SU-DHL-6 (cell line): ENCODE measurements around the gene GALNT12.

ENCODE experiments used
- CTCF ChIP-seq: fragments of 200-600 bp; sonication (generic); IDR thresholded peaks from one replicate; pipeline ENCODE4 v1.5.1; 2017; ENCODE audit warnings: antibody characterized with exemption, mild to moderate bottlenecking, low read length, moderate library complexity; ENCODE audit not compliant: insufficient read depth, poor library complexity, severe bottlenecking
- EZH2phosphoT487 ChIP-seq: fragments of 200-600 bp; sonication (generic), shearing (Covaris generic); conservative IDR thresholded peaks from 2 replicates; pipeline ENCODE4 v1.6.1; 2018; ENCODE audit warnings: mild to moderate bottlenecking, antibody characterized with exemption, low read length, moderate library complexity, mixed read lengths

DNA sequence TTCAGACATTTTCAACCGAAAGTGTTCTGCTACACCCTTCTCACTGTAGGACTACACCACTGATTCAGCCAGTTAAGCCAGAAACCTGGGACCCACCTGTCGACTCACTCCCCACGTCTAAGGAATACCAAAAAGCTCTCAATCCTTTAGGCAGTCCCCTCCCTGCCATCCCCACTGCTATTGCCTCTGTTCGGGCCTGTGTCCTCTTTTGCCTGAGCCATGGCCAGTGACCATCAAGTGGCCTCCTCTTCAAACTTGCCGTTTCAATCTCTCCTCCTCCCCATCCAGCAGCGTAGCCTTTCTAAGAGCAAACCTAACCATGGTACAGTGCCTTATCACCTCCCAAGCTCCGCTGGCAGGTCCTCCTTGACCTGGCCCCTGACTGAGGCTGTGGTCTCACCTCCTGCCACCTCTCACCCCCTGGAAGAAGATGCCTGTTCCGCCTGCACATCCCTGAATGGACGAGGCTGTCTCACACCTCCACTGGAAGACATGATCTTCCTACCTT is 64.1 kb downstream of the GALNT12 start:
- no peak for TF ChIP-seq CTCF
- TF ChIP-seq EZH2phosphoT487 = no peak
